HepG2 (cell line): ENCODE data around the gene CATSPERD. TPM values are rescaled to one million over a fixed set of nuclear protein-coding genes. Genes with fewer than 3 reads are reported as not detected.

Source experiments
- ATF1 ChIP-seq: IDR thresholded peaks from 2 replicates; pipeline ENCODE4 v1.6.1; 2016; ENCODE audit warnings: mild to moderate bottlenecking, control low read depth
- CCDC6 ChIP-seq: sonication (generic); formaldehyde crosslinking; IDR thresholded peaks from 2 replicates; pipeline ENCODE4 v1.8.1; 2022; ENCODE audit warnings: mild to moderate bottlenecking, missing genetic modification reagents, moderate library complexity
- FOXC1 ChIP-seq: sonication (generic); formaldehyde crosslinking; IDR thresholded peaks from 2 replicates; pipeline ENCODE4 v1.8.0; 2022; ENCODE audit warnings: mild to moderate bottlenecking, missing genetic modification reagents, borderline replicate concordance
- HHEX ChIP-seq: IDR thresholded peaks from 2 replicates; pipeline ENCODE4 v1.6.1; 2016; ENCODE audit warnings: control low read depth
- HOXA9 ChIP-seq: sonication (generic); formaldehyde crosslinking; IDR thresholded peaks from 2 replicates; pipeline ENCODE4 v1.8.1; 2022; ENCODE audit warnings: missing genetic modification reagents, mild to moderate bottlenecking, moderate library complexity, borderline replicate concordance
- KDM5A ChIP-seq: fragments of 200-600 bp; sonication (generic); IDR thresholded peaks from 2 replicates; pipeline ENCODE4 v1.7.0; 2018; ENCODE audit warnings: antibody characterized with exemption, mild to moderate bottlenecking, low read length, borderline replicate concordance
- MAX ChIP-seq: IDR thresholded peaks from 2 replicates; pipeline ENCODE4 v1.6.1; 2012; ENCODE audit warnings: inconsistent platforms
- MIXL1 ChIP-seq: IDR thresholded peaks from 2 replicates; pipeline ENCODE4 v1.6.1; 2016
- NKX3-1 ChIP-seq: sonication (generic); formaldehyde crosslinking; IDR thresholded peaks from 2 replicates; pipeline ENCODE4 v1.5.0; 2020; ENCODE audit warnings: missing genetic modification reagents
- PBX2 ChIP-seq: IDR thresholded peaks from 2 replicates; pipeline ENCODE4 v1.6.1; 2016; ENCODE audit warnings: control low read depth
- SP2 ChIP-seq: sonication (generic); formaldehyde crosslinking; IDR thresholded peaks from 2 replicates; pipeline ENCODE4 v1.5.1; 2020; ENCODE audit warnings: mild to moderate bottlenecking, missing genetic modification reagents
- TRAFD1 ChIP-seq: sonication (generic); formaldehyde crosslinking; IDR thresholded peaks from 2 replicates; pipeline ENCODE4 v1.5.1; 2020; ENCODE audit warnings: missing genetic modification reagents, mild to moderate bottlenecking, borderline replicate concordance
- ZBTB26 ChIP-seq: IDR thresholded peaks from 2 replicates; pipeline ENCODE4 v1.6.1; 2016; ENCODE audit warnings: missing compliant biosample characterization, missing genetic modification reagents, borderline replicate concordance
- ZFY ChIP-seq: sonication (generic); formaldehyde crosslinking; IDR thresholded peaks from 2 replicates; pipeline ENCODE4 v1.4.0; 2020; ENCODE audit warnings: missing genetic modification reagents
- ZNF382 ChIP-seq: sonication (generic); formaldehyde crosslinking; IDR thresholded peaks from 2 replicates; pipeline ENCODE4 v1.5.0; 2020; ENCODE audit warnings: missing genetic modification reagents, mild to moderate bottlenecking, borderline replicate concordance
- ZNF556 ChIP-seq: sonication (generic); formaldehyde crosslinking; IDR thresholded peaks from 2 replicates; pipeline ENCODE4 v1.4.0; 2020; ENCODE audit warnings: mild to moderate bottlenecking, missing genetic modification reagents, borderline replicate concordance
- ZNF569 ChIP-seq: sonication (generic); formaldehyde crosslinking; IDR thresholded peaks from 2 replicates; pipeline ENCODE4 v1.5.0; 2020; ENCODE audit warnings: mild to moderate bottlenecking, missing genetic modification reagents, moderate library complexity, borderline replicate concordance
- ZNF570 ChIP-seq: sonication (generic); formaldehyde crosslinking; IDR thresholded peaks from 2 replicates; pipeline ENCODE4 v1.4.0; 2020; ENCODE audit warnings: mild to moderate bottlenecking, missing genetic modification reagents, borderline replicate concordance
- ZNF749 ChIP-seq: sonication (generic); formaldehyde crosslinking; IDR thresholded peaks from 2 replicates; pipeline ENCODE4 v1.8.0; 2022; ENCODE audit warnings: mild to moderate bottlenecking, missing genetic modification reagents, moderate library complexity, borderline replicate concordance
- polyA plus RNA-seq, 8 experiments: library from polyadenylated mRNA; depleted of rRNA in 3 of 8; stranded (reverse) in 7 of 8; unstranded in 1 of 8; fragments of >200 nt; fragmentation: Illumina TruSeq in 4 of 8; extraction: Trizol in 4 of 8; gene quantifications; 2 replicates each; pipeline versions ENCODE4 v1.2.1 to v1.2.3, GENCODE V29; 2011 to 2016; ENCODE audit warnings: low read depth in 4 of 8, missing spikeins in 1 of 8, mixed read lengths in 1 of 8; ENCODE audit not compliant: insufficient read depth in 1 of 8
- total RNA-seq, 5 experiments: library from RNA; depleted of rRNA; stranded (reverse); fragments of >200 nt; fragmentation: Illumina TruSeq; extraction: Trizol; gene quantifications; 2 replicates each; pipeline ENCODE4 v1.2.3, GENCODE V29; 2016; ENCODE audit warnings: low read depth in 1 of 5
- TF ChIP-seq, protein P1 (sequence below): sonication (generic); formaldehyde crosslinking; IDR thresholded peaks from 2 replicates; pipeline ENCODE4 v1.5.0; 2020; ENCODE audit warnings: missing genetic modification reagents
- TF ChIP-seq, protein P2 (sequence below): sonication (generic); formaldehyde crosslinking; IDR thresholded peaks from 2 replicates; pipeline ENCODE4 v1.9.0; 2021; ENCODE audit warnings: missing genetic modification reagents, borderline replicate concordance
- TF ChIP-seq, protein P3 (sequence below): sonication (generic); formaldehyde crosslinking; IDR thresholded peaks from 2 replicates; pipeline ENCODE4 v1.8.0; 2022; ENCODE audit warnings: missing genetic modification reagents, mild to moderate bottlenecking, borderline replicate concordance

Gene CATSPERD
- total and polyA plus RNA-seq, 2 of the 13 experiments (the other 11 are each of a cell fraction or from before 2014, with no cell fraction given) = 0.04 TPM; not detected in 1

- peak; percentile 55; the same call in 1 of the 2 replicates for TF ChIP-seq KDM5A
- no peak for TF ChIP-seq CCDC6 (CRISPR knock-in tag)
- TF ChIP-seq, protein P1, sequence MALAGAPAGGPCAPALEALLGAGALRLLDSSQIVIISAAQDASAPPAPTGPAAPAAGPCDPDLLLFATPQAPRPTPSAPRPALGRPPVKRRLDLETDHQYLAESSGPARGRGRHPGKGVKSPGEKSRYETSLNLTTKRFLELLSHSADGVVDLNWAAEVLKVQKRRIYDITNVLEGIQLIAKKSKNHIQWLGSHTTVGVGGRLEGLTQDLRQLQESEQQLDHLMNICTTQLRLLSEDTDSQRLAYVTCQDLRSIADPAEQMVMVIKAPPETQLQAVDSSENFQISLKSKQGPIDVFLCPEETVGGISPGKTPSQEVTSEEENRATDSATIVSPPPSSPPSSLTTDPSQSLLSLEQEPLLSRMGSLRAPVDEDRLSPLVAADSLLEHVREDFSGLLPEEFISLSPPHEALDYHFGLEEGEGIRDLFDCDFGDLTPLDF (CRISPR knock-in tag) = no peak
- no peak for TF ChIP-seq ZNF569 (CRISPR knock-in tag)
- no peak for TF ChIP-seq NKX3-1
- no peak for TF ChIP-seq HHEX (CRISPR knock-in tag)
- no peak; the same call in 1 of the 2 replicates for TF ChIP-seq FOXC1
- TF ChIP-seq ZFY (CRISPR knock-in tag) = no peak
- no peak for TF ChIP-seq ZNF382 (CRISPR knock-in tag)
- TF ChIP-seq HOXA9 (CRISPR knock-in tag) = no peak
- no peak; the same call in 1 of the 2 replicates for TF ChIP-seq MAX
- TF ChIP-seq MIXL1 (CRISPR knock-in tag) = no peak
- TF ChIP-seq, protein P2, sequence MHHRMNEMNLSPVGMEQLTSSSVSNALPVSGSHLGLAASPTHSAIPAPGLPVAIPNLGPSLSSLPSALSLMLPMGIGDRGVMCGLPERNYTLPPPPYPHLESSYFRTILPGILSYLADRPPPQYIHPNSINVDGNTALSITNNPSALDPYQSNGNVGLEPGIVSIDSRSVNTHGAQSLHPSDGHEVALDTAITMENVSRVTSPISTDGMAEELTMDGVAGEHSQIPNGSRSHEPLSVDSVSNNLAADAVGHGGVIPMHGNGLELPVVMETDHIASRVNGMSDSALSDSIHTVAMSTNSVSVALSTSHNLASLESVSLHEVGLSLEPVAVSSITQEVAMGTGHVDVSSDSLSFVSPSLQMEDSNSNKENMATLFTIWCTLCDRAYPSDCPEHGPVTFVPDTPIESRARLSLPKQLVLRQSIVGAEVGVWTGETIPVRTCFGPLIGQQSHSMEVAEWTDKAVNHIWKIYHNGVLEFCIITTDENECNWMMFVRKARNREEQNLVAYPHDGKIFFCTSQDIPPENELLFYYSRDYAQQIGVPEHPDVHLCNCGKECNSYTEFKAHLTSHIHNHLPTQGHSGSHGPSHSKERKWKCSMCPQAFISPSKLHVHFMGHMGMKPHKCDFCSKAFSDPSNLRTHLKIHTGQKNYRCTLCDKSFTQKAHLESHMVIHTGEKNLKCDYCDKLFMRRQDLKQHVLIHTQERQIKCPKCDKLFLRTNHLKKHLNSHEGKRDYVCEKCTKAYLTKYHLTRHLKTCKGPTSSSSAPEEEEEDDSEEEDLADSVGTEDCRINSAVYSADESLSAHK (CRISPR knock-in tag) = no peak
- TF ChIP-seq PBX2 = no peak
- TF ChIP-seq ZNF556 (CRISPR knock-in tag) = no peak
- TF ChIP-seq ZNF570 (CRISPR knock-in tag) = no peak
- TF ChIP-seq, protein P3, sequence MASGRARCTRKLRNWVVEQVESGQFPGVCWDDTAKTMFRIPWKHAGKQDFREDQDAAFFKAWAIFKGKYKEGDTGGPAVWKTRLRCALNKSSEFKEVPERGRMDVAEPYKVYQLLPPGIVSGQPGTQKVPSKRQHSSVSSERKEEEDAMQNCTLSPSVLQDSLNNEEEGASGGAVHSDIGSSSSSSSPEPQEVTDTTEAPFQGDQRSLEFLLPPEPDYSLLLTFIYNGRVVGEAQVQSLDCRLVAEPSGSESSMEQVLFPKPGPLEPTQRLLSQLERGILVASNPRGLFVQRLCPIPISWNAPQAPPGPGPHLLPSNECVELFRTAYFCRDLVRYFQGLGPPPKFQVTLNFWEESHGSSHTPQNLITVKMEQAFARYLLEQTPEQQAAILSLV (CRISPR knock-in tag) = no peak
- TF ChIP-seq ATF1 (CRISPR knock-in tag) = no peak
- TF ChIP-seq SP2 (CRISPR knock-in tag) = no peak
- peak; percentile 4; the same call in 1 of the 2 replicates for TF ChIP-seq TRAFD1
- TF ChIP-seq ZBTB26 (CRISPR knock-in tag) = no peak
- TF ChIP-seq ZNF749 = 0 out of 2 replicates have a peak, but pooled peaks have one; percentile 62
Observed at GRCh38 chr19:5680084-5680436, 40.4 kb upstream of the CATSPERD start (continued).
